ENCODE results near the gene KTN1.

The KTN1 gene, protein sequence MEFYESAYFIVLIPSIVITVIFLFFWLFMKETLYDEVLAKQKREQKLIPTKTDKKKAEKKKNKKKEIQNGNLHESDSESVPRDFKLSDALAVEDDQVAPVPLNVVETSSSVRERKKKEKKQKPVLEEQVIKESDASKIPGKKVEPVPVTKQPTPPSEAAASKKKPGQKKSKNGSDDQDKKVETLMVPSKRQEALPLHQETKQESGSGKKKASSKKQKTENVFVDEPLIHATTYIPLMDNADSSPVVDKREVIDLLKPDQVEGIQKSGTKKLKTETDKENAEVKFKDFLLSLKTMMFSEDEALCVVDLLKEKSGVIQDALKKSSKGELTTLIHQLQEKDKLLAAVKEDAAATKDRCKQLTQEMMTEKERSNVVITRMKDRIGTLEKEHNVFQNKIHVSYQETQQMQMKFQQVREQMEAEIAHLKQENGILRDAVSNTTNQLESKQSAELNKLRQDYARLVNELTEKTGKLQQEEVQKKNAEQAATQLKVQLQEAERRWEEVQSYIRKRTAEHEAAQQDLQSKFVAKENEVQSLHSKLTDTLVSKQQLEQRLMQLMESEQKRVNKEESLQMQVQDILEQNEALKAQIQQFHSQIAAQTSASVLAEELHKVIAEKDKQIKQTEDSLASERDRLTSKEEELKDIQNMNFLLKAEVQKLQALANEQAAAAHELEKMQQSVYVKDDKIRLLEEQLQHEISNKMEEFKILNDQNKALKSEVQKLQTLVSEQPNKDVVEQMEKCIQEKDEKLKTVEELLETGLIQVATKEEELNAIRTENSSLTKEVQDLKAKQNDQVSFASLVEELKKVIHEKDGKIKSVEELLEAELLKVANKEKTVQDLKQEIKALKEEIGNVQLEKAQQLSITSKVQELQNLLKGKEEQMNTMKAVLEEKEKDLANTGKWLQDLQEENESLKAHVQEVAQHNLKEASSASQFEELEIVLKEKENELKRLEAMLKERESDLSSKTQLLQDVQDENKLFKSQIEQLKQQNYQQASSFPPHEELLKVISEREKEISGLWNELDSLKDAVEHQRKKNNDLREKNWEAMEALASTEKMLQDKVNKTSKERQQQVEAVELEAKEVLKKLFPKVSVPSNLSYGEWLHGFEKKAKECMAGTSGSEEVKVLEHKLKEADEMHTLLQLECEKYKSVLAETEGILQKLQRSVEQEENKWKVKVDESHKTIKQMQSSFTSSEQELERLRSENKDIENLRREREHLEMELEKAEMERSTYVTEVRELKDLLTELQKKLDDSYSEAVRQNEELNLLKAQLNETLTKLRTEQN (N-terminal part only)

GRCh38 chr14:55579724-55580469, at the start of gene KTN1:
Gene KTN1 (plus strand): TSS chr14:55580207. CDS start chr14:55612049, 31,842 bp downstream.
- DNase-seq = peak; percentile 82 to 83

GRCh38 chr14:55530464-55530863, 49.5 kb upstream of the KTN1 start:
- DNase-seq = no peak

- DNase-seq = no peak
These were observed 47.2 kb upstream of the KTN1 start for GRCh38 chr14:55532645-55533344.

DNA sequence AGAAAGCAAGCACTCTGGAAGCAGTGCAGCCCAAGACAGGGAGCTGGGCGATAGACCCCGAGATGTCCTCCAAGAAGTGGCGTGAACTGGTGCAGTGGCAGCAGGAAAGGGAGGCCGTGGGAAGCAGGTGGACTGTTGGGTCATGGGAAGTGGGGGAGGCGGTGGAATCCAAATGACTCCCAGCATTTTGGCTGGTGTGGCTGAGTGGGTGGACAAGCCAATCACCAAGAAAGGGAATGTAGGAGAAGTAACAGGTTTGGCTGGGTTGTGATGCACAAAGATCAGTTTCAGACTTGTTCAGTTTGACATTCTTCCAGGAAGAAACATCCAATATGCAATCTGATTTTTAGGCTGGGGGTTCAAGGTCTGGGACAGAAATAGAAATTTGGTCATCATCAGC, 46.0 kb upstream of the KTN1 start:
- no peak for DNase-seq

DNA sequence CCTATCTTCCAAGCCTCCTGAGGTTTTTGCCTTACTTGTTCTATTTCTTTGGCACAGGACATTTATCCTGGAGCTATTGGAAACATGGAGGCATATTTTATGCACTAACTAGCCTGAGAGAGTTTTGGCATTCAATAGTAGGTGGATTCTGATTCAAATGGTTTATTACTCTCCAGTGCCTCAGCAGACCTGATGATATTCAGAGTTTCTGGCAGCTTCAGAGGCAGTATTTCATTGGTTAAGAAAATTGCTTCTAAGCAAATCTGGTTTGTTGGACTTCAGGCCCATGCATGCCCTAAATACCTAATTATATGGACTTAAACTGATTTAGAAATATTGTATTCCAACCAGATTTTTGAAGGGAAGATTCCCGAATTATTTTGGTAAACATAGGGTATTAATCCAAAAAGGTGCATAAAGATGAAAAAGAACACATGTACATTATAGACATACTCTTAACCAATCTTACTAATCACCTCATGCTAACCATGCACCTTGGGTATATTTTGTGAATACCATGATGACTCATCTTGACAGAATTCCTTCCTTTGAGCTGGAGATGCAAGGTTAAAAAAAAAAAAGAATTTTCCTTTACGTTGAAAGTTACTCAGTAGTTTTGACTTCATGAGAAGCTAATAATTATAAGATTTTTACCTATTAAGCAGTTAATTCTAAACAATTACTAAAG, 44.3 kb upstream of the KTN1 start:
- DNase-seq = no peak

- DNase-seq = no peak
These were observed 43.8 kb upstream of the KTN1 start for GRCh38 chr14:55536204-55536708.

- DNase-seq = no peak
These were observed 42.2 kb upstream of the KTN1 start for GRCh38 chr14:55537782-55538181.

DNA sequence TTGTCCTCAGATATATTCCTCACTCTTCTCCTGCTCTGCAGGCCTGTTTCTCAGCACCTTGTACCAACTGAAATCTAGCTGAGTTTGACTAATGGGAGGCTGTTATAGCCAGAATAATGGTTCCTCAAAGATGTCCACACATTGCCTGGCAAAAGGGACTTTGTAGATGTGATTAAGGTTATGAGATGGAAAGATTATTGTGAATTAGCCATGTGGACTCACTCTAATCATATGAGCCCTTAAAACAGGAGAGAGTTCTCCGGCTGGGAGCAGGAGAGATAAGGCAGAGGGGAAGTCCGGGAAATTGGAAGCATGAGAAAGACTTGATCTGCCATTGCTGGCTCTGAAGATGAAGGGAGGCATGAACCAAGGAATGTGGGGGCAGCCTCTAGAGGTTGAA, 40.0 kb upstream of the KTN1 start:
- DNase-seq = no peak

GRCh38 chr14:55540847-55541773, 38.9 kb upstream of the KTN1 start:
- DNase-seq = no peak

- no peak for DNase-seq
These were observed 34.2 kb upstream of the KTN1 start for GRCh38 chr14:55545779-55546178.

- DNase-seq = no peak
These were observed 33.7 kb upstream of the KTN1 start for GRCh38 chr14:55546212-55546874.

GRCh38 chr14:55547650-55548315, 32.2 kb upstream of the KTN1 start:
- no peak for DNase-seq

DNA sequence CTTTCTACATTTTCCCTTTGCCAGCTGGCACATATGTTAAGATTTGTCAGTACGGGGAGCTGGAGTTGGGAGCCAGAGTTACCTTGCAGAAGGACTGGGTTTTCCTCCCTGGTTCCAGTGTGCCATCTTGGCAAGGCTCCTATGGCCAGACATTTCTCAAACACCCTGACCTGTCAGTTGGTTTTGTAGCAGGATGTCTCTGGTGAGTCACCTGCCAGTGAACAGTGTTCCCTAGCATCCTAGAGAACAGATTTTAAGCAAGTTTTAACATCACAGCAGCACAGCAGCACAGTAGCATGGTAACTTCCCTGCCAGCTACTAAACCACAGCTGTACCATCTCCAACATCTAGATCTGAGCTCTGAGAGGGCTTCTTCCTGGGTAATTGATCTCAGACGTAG, 26.2 kb upstream of the KTN1 start:
- DNase-seq = no peak

DNA sequence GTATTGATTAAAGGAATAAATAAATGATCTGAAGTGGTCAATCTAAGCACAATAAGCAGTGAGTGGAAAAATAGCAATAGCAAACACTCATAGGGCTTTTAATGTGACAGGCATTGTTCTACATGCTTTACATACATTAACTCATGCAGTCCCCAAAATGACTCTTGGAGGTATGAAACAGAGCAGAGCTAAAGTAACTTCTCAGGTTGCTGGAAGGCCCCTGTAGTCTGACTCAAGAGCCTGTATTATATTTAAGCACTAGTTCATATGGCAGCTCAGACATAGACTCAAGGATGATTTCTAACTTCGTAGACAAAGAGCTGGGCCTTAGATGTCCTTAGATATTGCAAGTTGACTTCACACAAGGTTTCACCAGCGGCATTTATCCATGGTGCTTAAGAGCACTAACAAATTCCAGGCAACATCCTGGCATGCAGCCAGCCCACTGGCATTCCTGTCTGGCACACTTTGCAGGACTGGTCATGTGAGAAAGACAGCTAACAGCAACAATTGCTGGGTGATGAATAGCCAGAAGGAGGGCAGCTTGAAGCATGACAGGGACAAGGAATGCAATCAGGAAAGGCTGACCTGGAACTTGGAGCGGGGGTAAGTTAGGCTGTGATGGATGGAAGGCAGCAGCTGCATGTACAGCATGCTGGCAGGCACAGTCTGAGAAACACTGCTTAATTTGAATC, 22.9 kb upstream of the KTN1 start:
- DNase-seq = no peak

DNA sequence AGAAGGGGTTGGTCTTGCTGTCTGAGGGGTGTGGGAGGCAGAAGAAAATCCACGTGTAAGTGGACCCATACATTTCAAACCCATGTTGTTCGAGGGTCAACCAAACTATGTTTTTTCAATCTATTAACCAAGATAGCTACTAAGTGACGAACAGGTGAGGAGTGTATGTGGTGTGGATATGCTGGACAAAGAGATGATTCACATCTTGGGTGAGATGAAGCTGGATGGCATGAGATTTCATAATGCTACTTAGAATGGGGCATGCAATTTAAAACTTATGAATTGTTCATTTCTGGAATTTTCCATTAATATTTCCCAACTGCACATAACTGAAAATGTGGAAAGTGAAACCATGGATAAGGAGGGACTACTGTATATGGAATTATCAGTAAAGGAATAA, 17.9 kb upstream of the KTN1 start:
- no peak for DNase-seq

DNA sequence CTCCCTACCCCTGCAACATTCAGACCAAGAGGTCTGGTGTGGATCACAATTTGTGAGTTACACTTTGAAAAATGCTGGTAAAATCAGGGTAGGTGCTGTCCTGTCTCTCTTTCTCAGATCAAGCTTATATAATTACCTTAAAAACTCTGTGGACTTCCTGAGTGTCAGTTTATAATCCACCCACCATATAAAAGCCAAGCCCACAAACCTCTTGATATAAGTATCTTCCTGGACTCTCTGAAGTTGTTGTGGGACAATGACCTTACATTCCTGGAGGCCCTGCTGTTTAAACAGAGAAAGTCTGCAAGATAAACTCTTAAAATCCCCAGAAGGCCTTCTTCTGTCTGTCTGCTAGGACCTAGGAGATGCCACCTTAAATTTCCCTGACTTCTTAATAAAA, 11.4 kb upstream of the KTN1 start:
- DNase-seq = no peak

GRCh38 chr14:55571125-55571889, 8.7 kb upstream of the KTN1 start:
- DNase-seq = no peak
